ENCODE results near the gene RNF43.
"Not testable (repeated sequence)": the region's sequence is repeated elsewhere in the genome, so short reads cannot be mapped to it uniquely, and the experiment has no call there.

RNF43 gene

DNA sequence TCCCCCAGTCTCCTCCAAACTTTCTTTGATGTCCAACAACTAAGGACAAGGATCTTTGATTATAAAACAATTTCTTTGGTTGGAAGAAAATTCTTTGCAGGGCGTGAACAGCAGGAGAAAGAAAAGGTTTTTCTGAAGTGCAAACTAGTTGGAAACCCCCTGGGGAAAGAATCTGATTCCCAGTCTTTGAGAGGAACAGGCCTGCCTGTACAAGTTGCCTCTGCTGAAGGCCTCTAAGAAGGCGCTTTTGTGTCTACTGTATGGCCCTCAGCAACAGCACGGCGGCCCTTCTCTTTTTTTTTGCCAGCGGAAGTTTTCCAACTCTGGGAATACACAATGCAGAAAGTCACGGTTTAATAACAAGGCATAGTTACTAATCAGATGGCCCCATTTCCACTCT is 14.0 kb downstream of the RNF43 start:
- DNase-seq: no peak

DNA sequence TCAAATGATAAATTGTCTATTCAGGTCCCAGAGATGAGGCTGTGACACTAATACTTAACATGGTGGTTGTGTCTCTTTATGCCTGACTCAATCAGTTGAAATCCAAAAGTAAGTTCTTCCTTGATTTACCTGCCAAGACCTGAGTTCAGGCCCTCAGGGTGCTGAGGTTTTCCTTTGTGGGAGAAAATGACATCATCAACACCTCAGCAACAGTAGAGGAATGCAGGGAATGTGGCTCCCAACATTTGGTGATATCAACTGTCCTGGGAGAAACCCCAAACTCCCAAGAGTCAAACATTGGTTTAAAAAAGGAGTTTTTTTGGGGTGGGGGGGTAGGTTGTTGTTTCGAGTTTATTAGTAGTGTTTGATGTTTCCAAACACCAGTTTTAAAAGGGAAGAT is 14.7 kb downstream of the RNF43 start:
- no peak for DNase-seq

DNA sequence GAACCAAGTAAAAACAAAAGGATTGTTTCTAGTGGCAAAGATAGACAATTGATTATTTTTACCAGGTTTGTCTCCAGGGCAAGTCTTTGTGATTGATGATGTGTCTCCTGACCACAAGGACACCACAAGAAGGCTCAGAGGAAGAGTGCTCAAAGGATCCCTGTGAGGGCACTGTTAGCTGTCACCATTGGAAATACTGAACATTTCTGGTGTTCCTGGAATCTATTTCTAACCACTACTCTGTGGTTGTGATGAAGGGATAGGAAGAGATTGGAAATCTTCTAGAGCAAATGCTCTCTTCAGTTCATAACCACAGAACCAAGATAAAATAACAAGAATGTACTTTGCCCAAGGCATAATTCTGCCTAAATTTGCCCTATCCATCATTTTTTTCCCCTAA is 15.3 kb downstream of the RNF43 start:
- DNase-seq: no peak

DNA sequence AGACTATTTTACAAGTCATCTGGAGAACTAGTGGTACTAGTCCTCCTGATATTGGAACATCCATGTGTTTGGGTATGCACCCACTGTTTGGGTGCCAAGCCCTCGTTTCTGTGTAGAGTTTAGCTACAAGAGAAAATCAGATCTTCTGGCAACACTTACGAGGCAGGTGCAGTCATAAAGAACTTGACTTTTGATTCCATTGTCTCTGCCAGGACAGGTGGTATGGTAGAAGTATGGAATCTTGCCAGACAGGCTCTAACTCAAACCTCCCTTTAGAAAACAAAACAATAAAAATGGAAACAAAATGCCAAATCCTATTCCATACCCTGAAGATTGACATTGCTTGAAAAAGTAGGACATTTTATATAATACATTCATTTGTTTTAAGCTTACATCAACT is 16.0 kb downstream of the RNF43 start:
- DNase-seq: no peak

DNA sequence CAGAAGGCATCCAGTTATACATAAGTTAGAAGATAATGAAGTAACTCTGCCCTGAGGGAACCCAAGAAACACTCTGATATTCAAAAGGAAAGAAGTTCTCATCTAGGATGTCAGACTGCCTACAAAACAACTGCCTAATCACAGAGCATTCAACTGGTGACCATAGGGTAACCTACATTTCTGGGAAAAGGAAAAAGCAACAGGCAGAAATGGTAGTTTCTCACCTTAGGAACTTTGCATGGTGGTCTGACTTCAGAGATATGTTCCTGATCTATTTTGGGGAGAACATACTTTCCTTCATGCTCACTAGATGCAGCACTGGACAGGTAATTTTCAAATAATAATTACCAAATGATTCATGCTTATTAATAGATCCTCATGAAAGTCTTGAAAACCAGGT is 16.5 kb downstream of the RNF43 start:
- no peak for DNase-seq

DNA sequence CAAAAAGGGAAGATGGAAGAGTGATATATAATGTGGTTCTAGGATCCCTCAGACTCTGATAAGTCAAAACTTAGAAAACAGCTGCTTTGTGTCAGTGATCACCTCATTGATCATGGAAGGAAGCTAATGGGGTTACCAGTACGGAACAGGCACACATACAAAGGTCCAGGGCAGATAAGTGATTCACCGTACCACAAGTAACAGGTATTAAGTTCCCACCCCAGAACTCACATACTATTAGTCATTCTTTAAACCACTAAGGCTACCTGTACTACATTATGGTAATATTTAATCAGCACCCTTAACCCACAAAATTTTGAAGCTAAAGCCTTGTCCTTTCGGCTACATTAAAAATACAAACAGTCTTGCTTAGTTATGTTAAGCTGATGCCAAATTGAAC is 17.4 kb downstream of the RNF43 start:
- DNase-seq: no peak

DNA sequence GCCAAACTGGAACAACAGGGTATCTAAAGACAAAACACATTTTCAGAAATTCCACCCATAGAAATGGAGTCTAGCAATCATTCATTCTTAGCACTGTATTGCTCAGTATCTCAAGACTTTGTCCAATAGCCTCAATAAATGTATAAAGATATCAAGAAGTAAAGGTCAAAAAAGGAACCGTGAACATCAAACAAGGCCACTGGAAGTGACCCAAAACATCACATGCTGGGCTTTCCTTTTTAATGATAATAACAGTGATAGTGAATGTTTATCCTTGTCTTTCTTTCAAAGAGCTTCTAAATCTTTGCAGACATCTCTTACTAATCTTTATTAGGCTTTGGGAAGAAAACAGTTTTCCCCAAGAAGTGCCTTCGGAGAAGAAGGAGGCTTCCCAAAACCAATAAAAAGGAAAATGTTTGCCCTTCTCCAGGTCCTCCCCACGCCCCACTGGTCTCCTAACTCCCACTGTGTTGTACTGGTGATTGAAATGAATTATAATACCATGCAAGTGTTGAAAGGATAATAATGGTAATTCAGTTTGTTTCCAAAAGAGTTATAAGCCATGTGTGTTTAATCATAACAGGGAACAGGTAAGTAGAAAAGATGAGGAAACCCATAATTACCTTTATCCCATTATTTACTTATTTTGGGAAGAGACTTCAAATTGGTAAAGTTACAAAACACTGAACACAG is 18.6 kb downstream of the RNF43 start:
- DNase-seq: no peak

DNA sequence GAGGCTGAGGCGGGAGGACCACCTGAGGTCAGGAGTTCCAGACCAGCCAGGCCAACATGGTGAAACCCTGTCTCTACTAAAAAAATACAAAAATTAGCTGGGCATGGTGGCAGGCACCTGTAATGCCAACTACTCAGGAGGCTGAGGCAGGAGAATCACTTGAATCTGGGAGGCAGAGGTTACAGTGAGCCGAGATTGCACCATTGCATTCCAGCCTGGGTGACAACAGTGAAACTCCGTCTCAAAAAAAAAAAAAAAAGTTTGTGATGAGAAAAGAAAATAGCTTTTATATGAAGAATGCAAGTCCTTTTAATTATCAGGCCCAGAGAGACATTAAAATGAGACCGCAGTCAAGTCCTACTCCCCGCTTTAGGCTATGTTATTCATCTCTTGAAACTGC is 19.9 kb downstream of the RNF43 start:
- not testable (repeated sequence) for DNase-seq

DNA sequence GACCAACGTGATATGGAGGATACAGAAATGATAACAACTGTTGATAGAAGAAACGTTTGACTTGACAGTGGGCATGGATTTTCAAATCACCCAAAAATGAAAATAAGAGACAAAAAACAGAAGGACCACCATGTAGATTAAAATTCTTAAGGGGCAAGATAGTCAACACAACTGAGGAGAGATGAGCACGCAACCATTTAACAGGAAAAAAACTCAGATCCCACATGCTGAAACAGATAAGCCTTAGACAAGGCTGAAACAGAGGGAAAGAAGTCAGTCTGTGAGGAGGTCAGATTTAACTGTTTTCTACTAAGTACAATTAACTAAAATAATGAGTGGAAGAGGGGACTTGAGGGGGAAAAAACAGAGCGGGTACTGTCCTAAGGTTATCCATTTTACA is 21.2 kb downstream of the RNF43 start:
- no peak for DNase-seq

DNA sequence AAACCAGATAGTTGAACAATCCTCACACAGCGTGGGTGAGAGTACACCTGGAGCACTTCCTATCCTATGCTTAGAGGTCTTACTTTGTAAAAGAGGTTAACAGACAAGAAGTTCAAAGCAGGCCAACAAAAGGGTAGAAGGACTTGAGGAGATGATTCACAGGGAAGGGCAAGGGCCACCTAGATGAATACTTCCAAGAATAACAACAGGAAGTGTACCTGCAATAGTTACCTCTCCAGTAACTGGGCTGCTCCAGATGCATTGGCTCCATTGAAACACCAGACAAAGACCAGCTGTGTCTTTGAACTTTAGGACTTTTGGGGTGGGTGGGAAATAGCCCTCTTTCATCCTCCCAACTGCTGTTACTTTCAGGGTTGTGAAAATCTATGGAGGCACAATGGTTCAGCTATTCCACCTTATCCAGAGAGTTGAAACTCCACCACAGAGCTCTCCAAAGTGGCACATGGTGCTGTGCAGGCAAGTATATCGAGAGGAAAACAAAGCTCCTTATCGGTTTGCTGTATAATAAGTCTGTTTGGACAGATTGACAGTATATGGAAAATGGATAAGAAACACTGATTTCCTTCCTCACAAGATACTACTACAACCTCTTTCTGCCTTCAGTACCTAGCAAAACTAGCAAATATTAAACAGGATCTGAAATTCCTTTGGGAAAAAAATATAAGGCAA is 22.7 kb downstream of the RNF43 start:
- DNase-seq: no peak

DNA sequence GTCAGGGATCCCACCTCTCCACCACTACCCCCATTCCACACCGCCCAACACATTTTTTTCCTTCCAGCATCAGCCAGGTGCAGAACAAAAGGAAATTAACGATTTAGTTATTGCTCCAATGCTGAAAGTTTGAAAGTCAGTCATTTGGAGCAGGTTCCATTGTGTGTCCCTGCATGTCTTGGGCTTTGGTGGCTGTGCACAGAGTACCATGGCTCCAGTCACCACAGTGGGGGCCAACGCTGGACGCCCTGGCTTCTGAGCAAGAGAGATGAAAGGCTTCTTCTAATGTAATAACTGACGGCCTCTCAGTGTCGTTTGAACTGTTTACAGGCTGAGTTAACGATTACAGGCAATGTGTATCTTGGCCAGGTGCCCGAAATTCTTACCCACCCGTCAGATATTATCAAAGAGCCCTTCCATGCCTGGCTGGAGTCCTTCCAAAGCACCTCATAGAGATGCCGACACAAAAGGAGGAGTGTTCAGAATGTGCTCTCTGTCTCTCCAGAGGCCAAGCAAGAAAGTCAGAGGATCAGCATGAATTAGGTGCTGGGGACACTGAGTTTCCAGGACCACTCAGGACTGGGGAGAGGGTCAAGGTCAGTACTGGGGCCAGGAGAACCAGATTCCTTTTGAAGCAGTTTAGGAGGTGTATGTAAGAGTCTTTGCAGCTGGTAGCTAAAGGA is 25.9 kb downstream of the RNF43 start:
- no peak for DNase-seq

DNA sequence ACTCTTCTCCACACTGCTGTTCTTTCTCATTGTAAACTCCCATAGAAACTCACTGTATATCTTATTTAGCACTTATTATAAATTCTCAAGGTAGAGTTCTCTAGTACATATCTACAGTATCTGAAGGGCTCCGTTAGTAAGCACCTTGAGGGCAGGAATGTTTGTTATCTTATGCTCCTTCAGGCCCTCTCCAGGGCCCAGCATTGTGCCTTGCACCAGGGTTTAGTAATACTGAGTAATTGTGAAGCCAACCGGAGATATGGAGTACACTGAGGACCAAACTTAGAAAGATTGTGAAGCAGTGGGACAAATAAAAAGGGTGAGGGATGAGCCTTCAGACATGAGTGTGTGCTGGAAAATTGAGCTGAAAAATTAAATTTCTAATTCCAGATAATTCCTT is 26.4 kb downstream of the RNF43 start:
- no peak for DNase-seq

DNA sequence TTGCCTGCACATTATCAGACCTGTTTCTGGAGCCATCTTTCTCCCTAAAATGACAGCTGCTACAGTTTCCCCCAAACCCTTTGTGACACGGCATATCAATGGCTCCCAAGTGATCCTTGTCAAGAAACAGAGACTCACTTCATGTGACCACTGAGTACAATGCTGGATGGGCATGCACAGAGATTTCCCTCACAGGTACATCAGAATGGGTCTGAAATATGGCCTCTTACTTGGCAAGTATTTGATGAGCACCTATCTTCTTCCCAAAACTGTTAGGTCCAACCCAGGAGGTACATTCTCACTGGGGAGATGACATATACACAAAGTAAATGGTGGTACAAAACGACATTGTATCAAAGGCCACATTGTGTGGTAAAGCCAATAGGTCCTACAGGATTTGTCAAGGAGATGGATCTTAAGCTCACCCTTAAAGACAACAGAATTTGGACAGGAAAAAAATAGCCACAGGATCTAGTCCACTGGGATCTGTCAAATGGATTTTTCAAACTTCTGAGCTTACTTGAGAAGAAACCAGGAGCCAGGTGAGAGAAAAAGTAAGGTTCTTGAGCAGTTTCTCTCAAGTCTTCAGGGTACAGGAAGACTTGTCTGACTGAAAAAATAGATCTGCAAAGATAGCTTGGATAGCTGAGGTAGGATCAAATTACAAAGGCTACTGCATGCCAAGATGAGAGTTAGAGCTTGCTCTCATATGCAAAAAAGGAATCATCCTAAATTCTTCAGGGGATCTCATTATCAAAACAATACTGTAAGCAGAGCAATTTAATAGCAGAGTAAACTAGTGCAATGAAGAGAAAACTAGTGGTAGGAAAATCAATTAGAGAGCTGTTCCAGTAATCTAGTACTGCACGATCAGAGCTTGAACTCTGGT is 28.8 kb downstream of the RNF43 start:
- no peak for DNase-seq

DNA sequence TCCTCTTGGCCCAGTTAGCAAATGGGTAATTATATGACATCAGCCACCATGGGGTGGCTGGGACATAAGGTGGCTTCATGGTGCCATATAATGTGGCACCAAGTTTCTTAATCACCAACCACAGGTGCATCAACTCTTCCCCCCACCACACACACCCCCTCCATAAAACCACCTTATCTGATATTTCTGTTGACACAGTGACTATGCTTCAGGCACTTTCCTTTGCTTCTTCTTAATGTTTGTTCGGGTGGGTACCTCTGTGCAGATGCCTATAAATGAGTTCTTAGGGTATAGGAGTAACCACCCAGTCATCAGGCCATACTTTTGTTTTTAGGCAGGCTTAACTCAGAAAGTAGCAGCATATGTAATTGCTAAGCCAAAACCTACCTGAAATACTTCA is 29.5 kb downstream of the RNF43 start:
- no peak for DNase-seq

DNA sequence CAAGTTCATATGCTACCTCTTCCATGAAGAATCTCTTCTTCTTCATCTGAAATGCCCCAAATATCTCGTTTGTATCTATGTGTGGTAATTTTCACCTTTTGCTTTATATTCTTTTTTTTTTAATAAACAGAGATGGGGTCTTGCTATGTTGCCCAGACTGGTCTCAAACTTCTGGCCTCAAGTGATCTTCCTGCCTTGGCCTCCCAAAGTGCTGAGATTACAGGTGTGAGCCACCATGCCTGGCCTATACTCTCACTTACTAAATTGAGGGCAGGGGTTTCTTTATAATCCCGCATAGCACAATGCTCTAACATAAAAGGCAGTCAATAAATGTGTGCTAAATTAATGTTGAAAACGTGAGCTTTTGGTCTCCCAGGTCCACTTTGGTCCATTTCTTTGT is 30.6 kb downstream of the RNF43 start:
- DNase-seq: no peak

DNA sequence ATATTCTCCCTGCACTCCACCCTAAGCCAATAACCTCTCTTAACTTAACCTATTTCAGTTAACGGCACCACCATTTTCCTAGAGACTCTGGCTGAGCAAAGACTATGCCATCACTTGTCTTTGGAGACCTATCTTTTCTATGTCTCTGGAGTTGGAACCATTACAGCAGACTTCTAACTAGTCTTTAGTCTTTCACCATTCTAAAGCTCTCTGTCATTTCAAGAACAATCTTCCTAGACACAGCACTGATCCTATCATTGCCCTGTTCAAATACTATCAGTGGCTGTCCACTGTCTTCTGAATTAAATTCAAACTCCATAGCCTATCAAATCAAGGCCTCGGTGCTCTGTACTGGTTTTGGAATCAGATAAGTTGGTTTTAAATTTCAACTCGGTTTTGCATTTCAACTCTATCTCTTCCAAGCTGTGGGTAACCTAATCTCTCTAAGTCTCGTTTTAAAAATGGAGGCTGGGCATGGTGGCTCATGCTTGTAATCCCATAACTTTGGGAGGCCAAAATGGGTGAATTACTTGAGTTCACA is 31.9 kb downstream of the RNF43 start:
- no peak for DNase-seq

DNA sequence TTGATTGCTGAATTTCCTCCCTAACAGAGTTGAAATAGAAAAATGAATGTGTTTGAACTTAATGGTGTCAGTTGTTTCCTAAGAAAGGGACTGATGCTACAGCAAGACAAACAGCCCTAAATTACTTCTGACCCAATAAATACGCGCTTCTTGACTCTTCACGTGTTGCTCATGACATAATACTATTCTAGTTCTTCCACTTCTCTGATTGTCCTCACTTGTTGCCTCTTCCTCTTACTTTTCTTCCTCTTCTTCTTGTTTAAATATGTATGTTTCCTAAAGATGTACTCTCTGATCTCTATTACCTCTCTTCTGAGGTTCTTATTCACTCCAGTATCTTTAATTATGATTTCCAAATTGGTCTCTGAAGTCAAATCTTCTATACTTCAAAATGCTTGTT is 32.4 kb downstream of the RNF43 start:
- no peak for DNase-seq

DNA sequence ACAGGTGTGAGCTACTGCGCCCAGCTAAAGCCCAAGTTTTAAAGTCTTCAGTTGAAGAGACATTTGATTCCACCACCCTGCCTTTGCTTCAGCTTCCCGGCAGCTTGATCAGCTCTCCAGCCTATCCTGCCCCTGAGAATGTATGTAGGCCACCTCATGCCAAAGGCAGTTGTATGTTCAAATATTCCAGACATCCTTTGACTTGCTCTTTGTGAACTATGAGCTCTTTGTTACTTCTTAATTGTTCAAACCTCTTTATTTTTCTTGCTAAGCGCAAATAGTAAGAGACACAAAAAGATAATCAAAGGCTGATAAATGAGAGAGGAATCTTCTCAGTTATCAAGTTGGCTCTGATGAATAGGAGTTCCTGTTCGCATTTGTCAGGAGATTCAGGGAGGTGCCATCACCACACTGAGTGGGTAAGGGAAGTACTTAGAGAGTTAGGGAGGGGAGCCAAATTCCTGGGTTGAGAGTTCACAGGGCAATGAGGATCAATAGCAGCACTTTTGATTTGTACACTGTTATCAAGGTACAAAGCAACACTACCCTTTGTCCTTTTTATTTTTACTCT is 33.4 kb downstream of the RNF43 start:
- DNase-seq: no peak

DNA sequence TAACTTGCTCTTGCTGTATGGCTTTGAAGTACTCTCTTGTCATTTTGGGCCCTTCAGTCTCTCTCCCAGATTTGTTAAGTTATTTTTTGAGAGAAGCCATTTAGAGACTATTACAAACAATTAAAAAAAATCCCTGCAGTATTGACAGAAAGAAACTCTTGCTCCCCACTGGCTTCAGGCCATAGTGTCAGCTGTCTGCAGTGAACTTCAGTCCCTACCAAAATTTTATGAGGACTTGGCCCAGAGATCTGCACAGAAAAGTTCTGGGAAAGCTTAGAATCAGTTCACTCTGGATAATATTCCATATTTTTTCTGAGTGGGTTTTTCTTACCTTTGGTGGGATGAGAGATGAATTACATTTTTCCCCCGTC is 34.5 kb downstream of the RNF43 start:
- no peak for DNase-seq

DNA sequence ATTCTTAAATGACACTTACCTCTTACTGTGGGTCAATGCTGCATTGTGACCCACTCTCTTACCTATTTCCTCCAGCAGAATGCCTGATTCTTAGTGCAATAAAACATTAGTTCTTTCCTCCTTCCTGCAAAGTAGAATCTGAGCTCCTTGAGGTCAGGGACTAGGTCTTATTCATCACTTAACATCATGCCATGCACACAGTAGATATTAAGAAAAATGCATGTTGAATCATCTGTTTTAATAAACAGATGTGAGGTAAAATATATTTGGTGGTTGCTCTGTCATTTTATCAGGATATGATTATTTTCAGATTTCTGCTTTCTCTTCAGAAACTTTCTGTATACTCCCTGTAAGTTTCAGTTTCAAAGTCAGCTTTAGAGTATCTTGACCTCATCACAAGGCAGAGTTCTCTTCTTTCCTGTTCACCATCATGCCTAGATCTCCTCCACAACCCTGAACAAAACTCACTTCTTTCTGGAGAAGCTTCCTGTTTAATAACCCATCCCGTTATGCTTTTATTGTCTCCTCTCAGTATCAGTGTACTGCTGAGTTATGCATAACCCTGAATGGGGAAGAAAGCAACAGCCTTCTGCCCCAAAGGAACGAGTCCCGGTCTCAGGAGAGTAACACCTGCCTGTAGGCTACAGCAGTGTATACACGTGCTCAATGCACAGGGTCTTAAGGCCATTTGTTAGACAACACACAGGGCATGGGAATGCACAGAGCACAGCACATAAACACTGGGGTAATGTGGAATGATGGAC is 35.0 kb downstream of the RNF43 start:
- DNase-seq: no peak

DNA sequence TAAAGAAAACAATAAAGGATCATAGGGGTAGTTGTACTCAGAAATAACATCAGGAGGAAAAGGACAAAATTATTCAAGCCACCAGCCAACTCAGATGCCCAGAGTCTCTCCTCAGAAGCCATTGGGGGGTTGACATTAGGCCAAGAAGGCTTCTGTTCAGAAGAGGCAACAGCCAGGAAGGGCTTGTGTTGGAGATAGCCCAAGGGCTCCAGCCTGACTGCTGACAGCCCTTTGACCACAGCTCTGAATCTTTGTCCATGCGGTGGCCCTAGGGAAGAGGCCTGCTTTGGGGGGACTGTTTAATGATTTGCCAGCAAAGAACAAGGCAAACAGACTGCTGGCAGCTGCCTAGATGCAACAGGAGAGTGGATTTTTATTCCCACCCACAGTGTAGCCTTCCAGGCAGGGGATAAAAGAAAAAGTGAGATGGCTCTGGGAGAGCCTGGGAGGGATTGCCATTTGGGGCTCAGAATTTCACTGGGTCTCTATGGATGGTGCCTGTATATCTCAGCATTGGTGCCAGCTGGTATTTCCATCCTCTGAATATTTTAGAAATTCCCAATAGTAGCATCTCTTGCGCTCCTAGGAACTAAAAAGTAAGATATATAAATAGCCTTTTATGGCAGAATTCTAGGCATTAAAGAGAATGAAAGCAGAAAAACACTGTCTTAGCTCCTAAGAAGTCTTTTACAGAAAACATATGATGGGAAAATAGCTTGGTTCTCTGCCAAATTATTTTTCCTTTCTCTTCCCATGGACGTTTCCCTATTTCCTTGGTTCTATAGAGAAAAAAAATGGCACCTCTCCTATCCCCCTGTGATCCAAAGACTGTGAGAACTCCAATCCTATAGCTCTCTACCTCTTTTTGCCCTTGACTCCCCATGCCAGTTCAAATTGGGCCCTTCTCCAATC is 36.0 kb downstream of the RNF43 start:
- DNase-seq: no peak

All from activated CD4-positive, alpha-beta T cell treated with anti-CD3 and anti-CD28 coated beads for 1 hour (primary cell).